Caki2 (cell line): ENCODE measurements around the gene B4GALT2. TPM values are rescaled to one million over a fixed set of nuclear protein-coding genes. Genes with fewer than 3 reads are reported as not detected.

Experiments
- DNase-seq: peaks from one replicate; pipeline ENCODE4 v3.0.0-alpha.2; 2015; ENCODE audit warnings: low read depth
- in situ Hi-C: cut with HindIII; loops from 2 replicates; pipeline ENCODE4 v1.10.0; 2016; ENCODE audit warnings: low sequenced_read_pairs, low pct_unique_long_range_greater_than_20kb, mixed read lengths
- total RNA-seq: library from RNA; depleted of rRNA; stranded (reverse); fragments of >200 nt; shearing (Covaris generic); gene quantifications from 2 replicates; pipeline ENCODE4 v1.2.3, GENCODE V29; 2014; ENCODE audit warnings: low replicate concordance

The B4GALT2 gene
- total RNA-seq, 1 experiment from 2014 or later = 88.9 TPM

DNA sequence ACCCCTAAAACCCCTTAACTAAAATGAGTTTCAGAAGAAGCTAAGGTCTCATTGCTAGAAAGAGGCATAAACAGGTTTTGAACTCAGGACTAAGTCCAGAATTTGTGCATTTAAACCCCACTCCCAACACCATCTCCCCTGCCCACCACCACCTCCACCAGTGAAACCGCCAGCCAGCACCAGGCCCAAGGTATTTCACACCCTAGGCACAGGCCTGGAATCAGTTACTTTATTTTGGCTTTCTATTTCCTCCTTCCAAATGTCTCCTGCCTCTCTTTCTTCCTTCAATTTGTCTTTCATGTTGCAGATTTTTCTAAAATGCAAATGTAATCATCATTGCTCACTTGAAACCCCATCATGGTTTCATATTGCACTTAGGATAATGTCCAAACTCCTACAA is 34.1 kb upstream of the B4GALT2 start:
- no peak for DNase-seq
- in situ Hi-C loops = no loop called here

DNA sequence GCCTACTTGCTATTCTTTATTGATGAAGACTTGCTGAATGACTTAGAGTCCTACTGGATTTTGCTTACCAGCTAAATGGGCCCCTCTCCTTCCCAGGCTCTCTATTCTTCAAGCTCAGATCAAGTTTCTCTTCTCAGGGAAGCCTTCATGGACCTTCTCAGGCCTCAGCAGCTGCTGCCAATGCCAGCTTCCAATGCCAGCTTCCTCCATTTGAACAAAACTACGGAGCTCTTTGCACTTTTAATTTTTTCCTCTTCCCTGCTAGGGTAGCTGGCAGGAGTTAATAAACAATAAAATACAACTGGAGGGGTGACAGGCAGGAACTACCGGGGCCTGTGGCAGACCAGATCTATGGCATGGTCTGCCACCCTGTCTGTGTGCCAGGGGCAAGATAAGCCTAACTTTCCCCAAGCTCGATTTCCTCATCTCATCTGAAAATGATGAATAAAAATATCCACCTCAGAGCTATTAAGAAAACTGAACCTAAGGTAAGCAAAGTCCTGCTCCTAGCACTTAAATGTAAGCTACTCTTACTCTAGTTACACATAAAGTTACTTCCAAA is 33.3 kb upstream of the B4GALT2 start:
- in situ Hi-C loops = no loop called here
- DNase-seq = no peak

DNA sequence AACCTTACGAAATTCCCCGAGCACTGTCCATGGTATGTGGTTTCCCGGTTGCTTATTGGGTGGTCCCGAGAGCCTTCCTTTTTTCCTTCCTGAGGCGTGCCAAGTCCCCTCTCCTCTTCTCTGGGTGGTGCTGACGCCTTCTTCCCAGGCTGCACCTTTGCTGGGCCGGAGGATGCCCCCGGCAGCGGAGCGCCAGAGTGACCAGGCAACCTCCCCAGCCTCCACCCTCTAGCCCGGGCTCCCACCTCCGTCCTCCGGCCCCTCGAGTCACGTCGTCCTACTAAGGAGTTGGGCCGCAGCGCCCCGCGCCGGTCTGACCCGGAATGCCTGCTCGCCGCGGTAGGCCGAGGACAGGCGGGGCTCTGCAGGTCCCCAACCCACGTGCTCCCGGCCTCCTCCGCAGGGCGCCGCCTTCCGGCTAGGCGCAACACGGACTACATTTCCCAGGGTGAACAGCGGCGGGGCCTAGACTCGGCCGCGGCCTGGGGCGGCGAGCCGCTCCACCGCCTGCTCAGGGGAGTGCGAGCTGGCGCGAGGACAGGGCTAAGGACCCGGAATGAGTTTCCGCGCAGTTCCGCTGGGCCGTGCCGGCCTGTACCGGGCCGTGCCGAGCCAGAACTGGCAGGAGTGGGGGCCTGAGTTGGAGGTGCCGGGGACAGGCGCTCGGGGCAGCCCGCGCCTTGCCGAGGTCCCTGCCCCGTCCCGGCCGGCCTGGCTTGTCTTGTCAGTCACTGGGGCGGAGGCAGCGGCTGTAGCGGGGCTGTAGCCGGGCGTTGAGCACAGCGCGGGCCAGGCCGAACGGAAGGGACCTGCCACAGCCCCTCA is 32.6 kb upstream of the B4GALT2 start, which contains the start of gene IPO13:
TSS of gene IPO13 (plus strand) at position 715 of the 825 bp plus-strand sequence. CDS start 651 bp downstream, outside the sequence.
- in situ Hi-C loops = no loop called here
- peak; percentile 98 for DNase-seq

DNA sequence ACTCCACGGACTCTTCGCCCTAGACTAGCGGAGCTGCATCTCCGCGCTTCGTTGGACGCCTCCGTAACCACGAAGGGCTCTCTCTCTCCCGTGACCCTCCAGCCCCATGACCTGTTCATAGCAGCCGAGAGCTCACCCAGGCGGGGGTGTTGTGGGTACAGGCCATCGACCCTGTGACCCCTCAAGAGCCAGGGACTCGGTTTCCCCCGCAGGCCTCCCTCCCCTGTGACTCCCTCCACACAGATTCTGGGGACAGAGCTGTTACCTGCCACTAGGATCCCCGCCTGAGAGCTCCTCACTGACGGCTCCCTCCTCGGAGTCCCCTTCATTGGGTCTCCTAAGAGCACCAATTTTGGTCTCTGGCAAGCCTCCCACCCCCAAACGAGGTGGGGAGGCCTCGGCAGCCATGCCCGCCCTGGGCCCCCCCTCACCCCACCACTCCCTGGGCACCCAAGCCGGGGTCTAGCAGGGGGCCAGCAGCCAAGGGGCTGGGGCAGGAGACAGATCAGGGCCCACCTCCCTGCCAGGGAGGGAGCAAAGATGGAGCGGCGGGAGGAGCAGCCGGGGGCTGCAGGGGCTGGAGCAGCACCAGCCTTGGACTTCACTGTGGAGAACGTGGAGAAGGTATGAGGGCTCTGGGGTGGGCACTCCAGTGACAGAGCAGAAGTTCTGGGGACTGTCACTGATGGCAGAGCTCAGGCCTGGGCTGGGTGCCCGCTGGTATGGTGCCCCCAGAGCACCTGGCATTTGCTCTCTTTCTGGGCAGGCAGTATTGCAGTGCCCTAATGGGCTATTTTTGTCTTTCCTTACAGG is 31.7 kb upstream of the B4GALT2 start:
- in situ Hi-C loops = no loop called here
- no peak for DNase-seq

DNA sequence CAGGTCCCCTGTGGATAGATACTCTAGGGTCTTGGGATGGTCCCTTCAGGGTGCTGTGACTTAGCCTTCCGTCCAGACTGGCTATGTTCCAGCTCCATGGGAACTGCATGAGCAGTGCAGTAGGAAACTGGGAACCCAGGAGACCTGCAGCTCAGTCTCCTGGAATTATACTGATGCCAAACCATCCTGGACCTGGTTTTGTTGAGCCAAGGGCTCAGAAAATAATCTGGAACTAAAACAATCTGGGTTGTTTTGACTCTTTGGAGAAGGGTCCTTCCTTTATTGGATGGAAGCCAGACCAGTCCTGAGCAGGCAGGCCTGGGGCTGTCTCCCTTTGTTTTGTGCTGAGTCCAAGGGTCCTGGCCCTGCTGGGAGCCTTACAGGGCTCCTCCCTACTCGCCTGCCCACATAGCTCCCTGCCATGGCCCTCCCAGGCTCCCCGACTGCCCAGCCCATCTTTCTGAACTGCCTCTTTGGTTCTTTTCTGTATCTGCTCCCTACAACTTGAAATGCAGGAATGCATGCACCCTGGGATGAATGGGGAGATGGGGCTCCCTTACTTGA is 31.1 kb upstream of the B4GALT2 start:
- in situ Hi-C loops = no loop called here
- no peak for DNase-seq

DNA sequence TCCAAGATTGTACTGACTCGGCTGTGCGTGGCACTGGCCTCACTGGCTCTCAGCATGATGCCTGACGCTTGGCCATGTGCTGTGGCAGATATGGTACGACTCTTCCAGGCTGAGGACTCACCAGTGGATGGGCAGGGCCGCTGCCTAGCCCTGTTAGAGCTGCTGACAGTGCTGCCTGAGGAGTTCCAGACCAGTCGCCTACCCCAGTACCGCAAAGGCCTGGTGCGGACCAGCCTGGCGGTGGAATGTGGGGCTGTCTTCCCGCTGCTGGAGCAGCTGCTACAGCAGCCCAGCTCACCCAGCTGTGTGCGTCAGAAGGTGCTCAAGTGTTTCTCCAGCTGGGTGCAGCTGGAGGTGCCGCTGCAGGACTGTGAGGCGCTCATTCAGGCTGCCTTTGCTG is 29.3 kb upstream of the B4GALT2 start:
- no peak for DNase-seq
- in situ Hi-C loops = no loop called here

DNA sequence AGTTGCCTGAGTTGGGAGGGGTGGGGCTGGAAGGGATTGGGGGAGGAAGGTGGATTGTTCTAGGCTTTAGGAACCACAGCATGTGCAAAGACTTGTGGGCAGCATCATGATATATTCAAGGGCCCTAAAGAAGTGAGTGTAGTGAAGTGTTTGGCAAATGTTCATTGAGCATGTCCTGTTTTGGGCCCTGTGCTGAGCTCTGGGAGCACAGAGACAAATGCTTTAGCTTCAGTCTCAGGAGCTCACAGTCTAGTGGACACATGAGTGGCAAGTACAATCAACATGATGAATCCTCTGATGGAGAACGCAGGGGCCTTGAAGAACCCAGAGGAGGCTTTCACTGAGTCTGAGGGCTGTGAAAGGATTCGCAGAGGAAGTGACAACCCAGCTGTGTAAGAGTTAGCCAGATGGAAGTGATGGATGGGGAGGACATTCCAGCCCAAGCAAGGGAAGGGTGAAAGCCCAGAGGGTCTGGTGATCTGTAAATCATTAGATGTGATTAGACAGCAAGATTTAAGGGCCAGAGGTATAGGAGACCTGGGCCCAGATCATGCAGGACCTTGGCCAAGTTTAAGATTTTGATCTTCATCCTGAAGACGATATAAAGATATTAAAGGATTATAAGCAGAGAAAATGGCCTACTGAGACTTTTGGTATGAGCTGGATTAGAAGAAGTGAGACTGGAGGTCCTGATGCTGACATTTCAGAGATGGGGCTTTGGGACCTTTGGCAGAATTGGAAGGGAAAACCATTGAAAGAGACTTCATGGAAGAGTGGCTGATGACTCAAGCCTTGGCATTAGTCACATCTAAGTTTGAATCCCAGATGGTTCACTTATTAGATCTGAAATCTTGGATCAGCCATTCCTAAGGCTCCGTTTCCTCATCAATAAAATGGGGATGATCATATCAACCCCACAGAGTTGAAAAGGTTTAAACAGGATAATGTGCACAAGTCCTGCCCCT is 27.7 kb upstream of the B4GALT2 start:
- peak; percentile 50 for DNase-seq
- in situ Hi-C loops = no loop called here

DNA sequence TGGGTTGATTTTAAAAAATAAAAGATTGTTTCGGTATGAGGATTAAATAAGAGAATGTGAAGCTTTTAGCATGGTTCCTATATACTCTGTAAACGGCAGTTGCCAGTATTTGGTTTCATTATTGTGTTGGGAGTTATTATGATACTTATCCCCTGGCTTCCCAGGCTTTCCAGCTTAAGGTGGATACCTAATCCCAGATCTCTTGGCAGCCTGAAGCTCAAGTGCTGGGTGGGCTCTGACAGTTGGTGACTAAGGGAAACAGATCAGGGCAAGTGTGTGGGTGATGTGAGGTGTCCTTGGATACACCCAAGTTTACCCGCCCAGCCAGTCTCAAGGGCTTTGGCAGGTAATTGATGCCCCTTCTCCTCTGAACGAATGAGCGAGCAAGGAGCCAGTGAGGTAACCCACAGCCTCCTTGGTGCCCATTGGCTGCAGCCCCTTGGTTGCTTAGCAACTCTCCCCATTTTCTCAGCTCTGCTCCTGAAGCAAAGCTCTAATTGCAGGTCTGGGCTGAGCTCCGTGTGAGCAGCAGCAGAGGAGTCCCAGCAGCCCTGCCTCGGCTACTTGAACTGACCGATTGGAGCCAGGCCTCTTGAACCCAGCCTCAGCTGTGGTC is 26.2 kb upstream of the B4GALT2 start:
- in situ Hi-C loops = no loop called here
- peak; percentile 61 for DNase-seq

DNA sequence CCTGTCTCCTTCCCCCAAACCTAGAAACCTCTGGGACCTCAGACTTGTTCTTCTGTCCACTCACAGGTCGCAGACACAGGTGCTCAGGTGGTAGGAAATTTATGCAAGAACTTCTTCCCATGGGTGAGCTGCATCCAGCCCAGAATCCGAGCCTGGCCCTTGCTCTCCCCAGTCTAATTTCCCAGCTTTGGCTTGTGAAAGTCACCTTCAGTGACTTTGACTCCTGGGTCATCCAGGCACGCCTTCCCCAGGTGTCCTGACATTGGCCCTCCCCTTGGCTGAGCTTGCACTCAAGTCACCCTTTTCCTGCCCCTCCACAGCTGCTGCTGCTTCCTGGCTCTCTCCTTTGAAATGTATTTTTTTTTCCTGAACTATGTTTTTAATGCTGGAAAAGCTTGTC is 25.6 kb upstream of the B4GALT2 start:
- DNase-seq = no peak
- in situ Hi-C loops = no loop called here

DNA sequence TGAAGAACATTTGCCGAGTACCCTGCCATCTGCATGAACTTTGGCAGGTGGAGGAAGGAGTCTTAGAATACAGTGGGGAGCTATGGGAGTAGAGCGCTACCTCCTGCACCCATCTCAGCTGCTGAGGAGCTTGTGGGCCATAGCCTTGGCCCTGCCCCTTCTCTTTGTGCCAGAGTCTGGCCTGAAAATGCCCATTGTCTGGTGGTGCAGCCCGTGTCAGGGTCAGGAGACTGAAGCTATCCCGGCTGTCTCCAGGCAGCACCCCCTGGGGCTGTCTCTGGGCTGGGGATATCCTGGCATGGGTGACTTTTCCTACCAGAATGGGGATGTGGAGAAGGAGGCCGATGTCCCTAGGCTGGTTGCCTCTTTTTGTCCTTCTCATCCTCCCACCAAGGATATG is 25.0 kb upstream of the B4GALT2 start:
- in situ Hi-C loops = no loop called here
- DNase-seq = no peak

DNA sequence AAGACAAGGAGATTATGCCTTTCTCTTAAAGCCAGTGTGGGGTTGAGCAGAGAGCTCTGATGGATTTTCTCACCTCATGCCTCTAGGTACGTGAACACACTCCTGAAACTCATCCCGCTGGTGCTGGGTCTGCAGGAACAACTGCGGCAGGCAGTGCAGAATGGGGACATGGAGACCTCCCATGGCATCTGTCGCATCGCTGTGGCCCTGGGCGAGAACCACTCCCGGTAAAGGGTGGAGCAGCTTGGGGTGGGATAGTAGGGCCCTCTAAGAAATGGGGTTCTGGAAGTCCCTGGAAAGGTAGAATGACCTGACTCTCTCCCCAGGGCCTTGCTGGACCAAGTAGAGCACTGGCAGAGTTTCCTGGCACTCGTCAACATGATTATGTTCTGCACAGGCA is 22.8 kb upstream of the B4GALT2 start:
- in situ Hi-C loops = no loop called here
- no peak for DNase-seq

DNA sequence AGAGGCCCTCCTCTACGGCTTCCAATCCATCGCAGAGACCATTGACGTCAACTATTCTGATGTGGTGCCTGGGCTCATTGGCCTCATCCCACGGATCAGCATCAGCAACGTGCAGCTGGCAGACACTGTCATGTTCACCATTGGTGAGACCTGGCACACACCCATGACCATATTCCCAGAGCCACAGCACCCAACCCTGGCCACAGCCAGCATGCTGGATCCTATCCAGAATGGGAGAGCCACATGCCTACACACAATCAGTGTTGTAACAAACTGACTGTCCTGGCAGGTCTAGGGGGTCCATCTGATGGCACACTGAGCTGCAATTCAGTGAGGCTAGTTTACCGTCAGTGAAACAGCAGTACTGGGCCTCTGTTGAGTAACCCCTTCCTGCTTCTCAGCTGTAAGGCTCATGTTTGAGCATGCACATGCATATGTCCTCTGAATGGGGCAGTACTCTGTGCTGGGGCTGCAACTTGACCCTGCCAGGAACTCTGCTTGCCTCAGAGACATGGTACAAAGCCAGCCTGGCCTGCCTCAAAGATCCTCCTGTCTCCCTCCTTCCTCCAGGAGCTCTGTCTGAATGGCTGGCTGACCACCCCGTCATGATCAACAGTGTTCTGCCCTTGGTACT is 21.5 kb upstream of the B4GALT2 start:
- in situ Hi-C loops = no loop called here
- no peak for DNase-seq

DNA sequence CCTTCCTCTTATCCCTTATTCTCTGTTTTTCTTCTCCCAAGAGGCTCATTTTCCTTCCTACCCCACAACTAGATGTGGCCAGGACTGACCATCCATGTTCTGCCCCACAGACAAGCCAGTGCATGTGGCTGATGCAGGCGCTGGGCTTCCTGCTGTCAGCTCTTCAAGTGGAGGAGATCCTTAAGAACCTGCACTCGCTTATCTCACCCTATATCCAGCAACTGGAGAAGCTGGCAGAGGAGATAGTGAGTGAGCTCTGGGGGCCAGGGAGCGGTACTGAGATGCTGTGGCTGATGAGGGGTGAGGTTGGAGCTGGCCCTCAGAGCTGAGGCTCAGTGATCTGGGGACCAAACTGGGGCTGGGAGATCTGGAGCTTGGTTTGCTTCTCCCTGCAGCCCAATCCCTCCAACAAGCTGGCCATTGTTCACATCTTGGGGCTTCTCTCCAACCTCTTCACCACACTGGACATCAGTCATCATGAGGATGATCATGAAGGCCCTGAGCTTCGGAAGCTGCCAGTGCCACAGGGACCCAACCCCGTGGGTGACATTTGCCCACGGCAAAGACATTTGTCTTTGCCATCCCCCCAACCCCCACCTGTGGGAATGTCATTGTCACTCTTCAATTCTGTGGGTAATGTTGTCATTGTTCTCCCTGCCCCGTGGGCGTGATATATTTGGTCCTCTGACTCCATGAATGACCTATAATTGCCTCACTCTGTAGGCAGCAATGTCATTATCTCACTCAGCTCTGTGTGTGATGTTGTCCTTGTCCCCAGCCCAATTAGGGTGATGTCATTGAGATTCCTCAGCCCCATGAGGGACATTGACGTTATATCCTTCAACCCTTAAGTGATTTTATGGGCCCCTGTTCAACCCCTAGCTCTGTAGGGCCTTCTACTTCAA is 20.4 kb upstream of the B4GALT2 start:
- DNase-seq = no peak
- in situ Hi-C loops = no loop called here

DNA sequence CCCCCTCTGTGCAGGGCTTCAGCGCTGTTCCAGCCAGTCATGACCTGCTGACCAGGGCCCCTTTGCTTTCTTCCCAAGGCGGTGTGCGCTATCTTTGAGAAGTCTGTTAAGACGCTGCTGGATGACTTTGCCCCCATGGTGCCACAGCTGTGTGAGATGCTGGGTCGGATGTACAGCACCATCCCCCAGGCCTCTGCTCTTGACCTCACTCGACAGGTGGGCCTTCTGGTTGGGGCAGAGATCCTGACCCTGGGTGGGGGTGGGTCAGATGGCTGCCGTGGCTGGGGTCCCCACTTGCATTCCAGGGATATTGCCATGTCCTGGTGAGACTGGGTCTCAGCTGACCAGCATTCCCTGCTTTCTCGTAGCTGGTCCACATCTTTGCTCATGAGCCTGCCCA is 18.2 kb upstream of the B4GALT2 start:
- DNase-seq = no peak
- in situ Hi-C loops = no loop called here

DNA sequence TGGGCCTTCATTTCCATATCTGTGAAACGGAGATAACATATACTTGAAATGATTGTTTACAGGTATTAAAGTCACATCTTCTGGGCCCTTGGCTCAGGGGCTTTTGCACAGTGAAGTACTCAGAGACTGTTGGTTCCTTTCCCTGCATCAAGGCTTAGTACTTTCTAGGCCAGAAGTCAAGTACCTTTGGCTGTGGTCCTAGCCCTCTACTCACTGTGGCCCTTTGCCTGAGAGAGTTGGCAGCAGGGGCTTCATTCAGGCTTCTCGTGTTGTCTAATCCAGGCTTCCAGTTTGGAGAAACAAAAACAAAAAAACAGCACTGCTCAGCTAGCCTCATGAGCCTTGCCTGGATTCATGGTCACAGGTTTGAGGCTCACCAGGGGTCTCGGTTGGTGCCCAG is 17.3 kb upstream of the B4GALT2 start:
- in situ Hi-C loops = no loop called here
- DNase-seq = no peak

DNA sequence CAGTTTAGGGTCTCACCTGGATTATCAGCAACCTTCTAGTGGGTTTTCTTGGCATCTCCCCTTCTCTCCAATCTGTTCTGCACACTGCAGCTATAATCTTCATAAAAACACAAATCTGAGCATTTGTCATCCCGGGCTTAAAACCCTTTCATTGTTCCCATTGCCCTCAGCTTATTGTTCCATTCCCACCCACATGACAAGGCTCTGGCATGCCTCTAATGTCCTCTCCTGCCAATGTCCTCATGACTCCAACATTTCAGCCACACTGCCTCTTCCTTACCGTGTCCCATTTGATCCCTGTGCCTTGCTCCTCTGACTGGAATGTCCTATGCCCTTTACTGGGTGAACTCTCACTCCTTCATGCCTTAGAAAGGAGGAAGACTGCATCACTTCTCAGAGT is 16.7 kb upstream of the B4GALT2 start:
- no peak for DNase-seq
- in situ Hi-C loops = no loop called here
